ENCODE measurements around the gene C4BPB. TPM values are rescaled to one million over a fixed set of nuclear protein-coding genes. Genes with fewer than 3 reads are reported as not detected.
A peak's percentile ranks its signal among the peaks of the same experiment; 100 is the strongest.

The C4BPB gene
- total and polyA plus RNA-seq, 2 of the 13 experiments (the other 11 are each of a cell fraction or from before 2014, with no cell fraction given) = 155 to 266 TPM

GRCh38 chr1:207088701-207089626 is at the start of gene C4BPB (continued):
- TF ChIP-seq ZFP90 (CRISPR knock-in tag; IDR thresholded peaks at IDR 0.05; ENCODE audit: borderline replicate concordance) (0 out of 2 replicates have a peak, but pooled peaks have one; percentile 27), ZNF770 (CRISPR knock-in tag; IDR thresholded peaks at IDR 0.05) (peak; percentile 44; the same call in 1 of the 2 replicates), ZBTB34 (CRISPR knock-in tag; IDR thresholded peaks at IDR 0.05) (peak; percentile 99), ZBTB43 (CRISPR knock-in tag; conservative IDR thresholded peaks at IDR 0.05) (peak; percentile 20; the same call in 1 of the 2 replicates), FOXA1 (IDR thresholded peaks at IDR 0.05) (peak; percentile 92), FOXA1 (CRISPR knock-in tag; IDR thresholded peaks at IDR 0.05) (peak; percentile 99), HDAC1 (CRISPR knock-in tag; IDR thresholded peaks at IDR 0.05) (peak; percentile 89), ZNF552 (CRISPR knock-in tag; IDR thresholded peaks at IDR 0.05; ENCODE audit: borderline replicate concordance) (no peak), NCOA2 (CRISPR knock-in tag; IDR thresholded peaks at IDR 0.05) (peak; percentile 92), THRA (CRISPR knock-in tag; IDR thresholded peaks at IDR 0.05; ENCODE audit: borderline replicate concordance) (no peak; the same call in none of the 2 replicates), PBX2 (CRISPR knock-in tag; IDR thresholded peaks at IDR 0.05) (peak; percentile 70; the same call in 1 of the 2 replicates), ZNF678 (CRISPR knock-in tag; IDR thresholded peaks at IDR 0.05) (0 out of 2 replicates have a peak, but pooled peaks have one; percentile 44), PHF21A (CRISPR knock-in tag; IDR thresholded peaks at IDR 0.05) (peak; percentile 76; the same call in 1 of the 2 replicates), ZNF101 (CRISPR knock-in tag; IDR thresholded peaks at IDR 0.05; ENCODE audit: borderline replicate concordance, low read depth) (no peak), ZNF256 (CRISPR knock-in tag; conservative IDR thresholded peaks at IDR 0.05) (no peak), ZNF292 (CRISPR knock-in tag; IDR thresholded peaks at IDR 0.05; ENCODE audit: borderline replicate concordance, low read depth) (peak; percentile 61), ARHGAP35 (CRISPR knock-in tag; IDR thresholded peaks at IDR 0.05; ENCODE audit: borderline replicate concordance) (no peak), ZSCAN9 (CRISPR knock-in tag; IDR thresholded peaks at IDR 0.05; ENCODE audit: borderline replicate concordance) (peak; percentile 81; the same call in 1 of the 2 replicates), GATA4 (IDR thresholded peaks at IDR 0.05; ENCODE audit: borderline replicate concordance, low read depth) (peak; percentile 69; the same call in 1 of the 2 replicates), ZSCAN31 (CRISPR knock-in tag; IDR thresholded peaks at IDR 0.05; ENCODE audit: low read depth) (0 out of 2 replicates have a peak, but pooled peaks have one; percentile 53), DR1 (CRISPR knock-in tag; IDR thresholded peaks at IDR 0.05) (0 out of 2 replicates have a peak, but pooled peaks have one; percentile 44)
